ENCODE data around the gene COL27A1.

DNA sequence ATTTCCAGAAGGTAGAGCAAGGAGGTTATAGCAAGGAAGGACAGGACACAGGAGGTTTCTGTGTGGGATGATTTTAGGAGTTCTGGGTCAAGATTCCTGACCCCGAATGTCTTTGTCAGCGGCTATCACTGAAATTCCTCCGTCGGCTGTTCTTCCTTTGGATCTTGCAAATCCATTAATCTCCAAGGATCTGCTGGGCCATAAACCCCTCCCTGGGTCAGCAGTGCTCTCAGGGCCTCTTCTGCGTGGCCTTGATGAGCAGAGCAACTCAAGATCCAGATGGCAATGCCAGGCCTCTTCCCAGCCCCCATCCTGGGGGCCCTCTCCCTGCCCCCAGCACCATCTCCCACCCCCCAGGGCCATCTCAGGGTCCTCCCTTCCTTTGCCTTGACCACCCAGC, 16.3 kb upstream of the COL27A1 start:
- TF ChIP-seq, protein P1, sequence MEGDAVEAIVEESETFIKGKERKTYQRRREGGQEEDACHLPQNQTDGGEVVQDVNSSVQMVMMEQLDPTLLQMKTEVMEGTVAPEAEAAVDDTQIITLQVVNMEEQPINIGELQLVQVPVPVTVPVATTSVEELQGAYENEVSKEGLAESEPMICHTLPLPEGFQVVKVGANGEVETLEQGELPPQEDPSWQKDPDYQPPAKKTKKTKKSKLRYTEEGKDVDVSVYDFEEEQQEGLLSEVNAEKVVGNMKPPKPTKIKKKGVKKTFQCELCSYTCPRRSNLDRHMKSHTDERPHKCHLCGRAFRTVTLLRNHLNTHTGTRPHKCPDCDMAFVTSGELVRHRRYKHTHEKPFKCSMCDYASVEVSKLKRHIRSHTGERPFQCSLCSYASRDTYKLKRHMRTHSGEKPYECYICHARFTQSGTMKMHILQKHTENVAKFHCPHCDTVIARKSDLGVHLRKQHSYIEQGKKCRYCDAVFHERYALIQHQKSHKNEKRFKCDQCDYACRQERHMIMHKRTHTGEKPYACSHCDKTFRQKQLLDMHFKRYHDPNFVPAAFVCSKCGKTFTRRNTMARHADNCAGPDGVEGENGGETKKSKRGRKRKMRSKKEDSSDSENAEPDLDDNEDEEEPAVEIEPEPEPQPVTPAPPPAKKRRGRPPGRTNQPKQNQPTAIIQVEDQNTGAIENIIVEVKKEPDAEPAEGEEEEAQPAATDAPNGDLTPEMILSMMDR (IDR thresholded peaks at IDR 0.05; ENCODE audit: low read length), result no peak
- TF ChIP-seq EZH2 (IDR thresholded peaks at IDR 0.05; ENCODE audit: borderline replicate concordance, low read length), result no peak

All from OCI-LY1 (cell line).